GM21576 (cell line): ENCODE results near the gene TMEM235.

Experiments used
- ATAC-seq: cut with Tn5 transposase; IDR thresholded peaks from one replicate; pipeline ENCODE4 v1.9.1; 2021; ENCODE audit warnings: mild to moderate bottlenecking, moderate library complexity; ENCODE audit not compliant: unreplicated experiment

TMEM235 gene

DNA sequence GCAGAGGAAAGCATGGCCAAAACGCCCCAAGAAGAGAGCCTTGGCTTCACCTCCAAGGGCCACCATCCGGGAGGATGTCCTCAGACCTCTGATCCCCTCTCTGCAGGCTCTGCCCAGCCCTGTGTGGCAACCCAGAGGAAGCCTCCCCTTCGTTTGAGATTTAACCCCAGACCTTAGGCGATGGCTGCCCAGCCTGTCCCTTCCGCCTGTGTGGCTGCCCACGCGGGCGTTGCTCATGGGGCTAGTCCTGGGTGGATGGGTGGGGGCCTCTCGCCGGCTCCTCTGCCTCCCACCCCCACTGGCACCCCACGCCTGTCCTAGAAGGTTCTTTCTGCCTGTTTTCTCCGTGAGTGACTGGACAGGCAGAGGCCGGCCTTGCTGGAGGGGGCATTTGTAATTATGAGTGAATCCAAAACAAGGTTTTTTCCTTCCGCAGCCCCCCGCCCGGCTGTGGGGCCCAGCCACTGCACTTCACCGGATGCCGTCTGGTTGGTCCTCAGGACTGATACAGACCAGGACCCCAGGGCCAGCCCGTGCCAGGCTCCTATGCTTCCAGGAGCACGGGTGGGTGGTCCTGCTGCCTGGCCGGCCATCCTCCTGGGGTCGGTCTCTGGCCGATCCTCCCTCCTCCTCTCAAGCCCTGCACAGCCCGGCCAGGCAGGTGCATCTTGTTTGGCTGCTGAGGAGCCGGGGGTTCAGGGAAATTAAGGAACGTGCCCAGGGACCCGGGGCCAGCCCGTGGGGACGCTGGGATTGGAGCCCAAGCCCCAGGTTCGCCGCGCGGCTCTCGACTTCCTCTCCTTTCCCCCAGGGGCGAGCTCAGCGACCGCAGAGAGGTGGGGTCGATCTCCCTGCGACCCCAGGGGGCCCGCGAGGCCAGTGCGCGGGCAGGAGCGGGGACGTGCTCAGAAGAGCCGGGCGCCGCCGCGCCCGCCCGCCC lies at the start of gene TMEM235:
TSS of gene TMEM235 (plus strand) at position 636 of the 940 bp plus-strand sequence. CDS start 393 bp downstream, outside the sequence.
- ATAC-seq = no peak

GRCh38 chr17:78182504-78182903 lies 48.9 kb upstream of the TMEM235 start:
- ATAC-seq = no peak

GRCh38 chr17:78183916-78184315 lies 47.5 kb upstream of the TMEM235 start:
- ATAC-seq = no peak

DNA sequence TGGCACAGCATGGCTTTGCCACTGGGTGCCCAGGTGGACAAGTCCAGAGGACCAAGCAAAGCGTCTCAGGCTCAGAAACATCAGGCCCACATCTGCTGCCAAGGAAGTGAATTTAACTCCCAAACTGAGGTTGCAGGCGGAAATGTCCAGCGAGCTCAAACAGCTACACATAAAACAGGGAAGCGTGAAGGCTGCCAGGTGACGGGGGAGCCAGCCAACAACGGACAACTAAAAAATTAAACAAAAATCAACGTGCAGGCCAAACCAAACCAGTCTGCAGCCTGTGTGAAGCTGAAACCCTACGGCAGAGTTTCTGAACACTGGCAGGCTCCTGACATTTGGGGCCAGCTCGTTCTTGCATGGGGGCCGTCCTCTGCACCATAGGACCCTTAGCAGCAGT lies 47.1 kb upstream of the TMEM235 start:
- ATAC-seq = no peak

GRCh38 chr17:78184868-78185267 lies 46.6 kb upstream of the TMEM235 start:
- ATAC-seq = no peak

- no peak for ATAC-seq
Observed at GRCh38 chr17:78185981-78186691, 45.3 kb upstream of the TMEM235 start.

- peak; percentile 82 for ATAC-seq
Observed at GRCh38 chr17:78186692-78187595, 44.5 kb upstream of the TMEM235 start, which contains the start of the genes AFMID and TK1. Gene AFMID (plus strand): TSS chr17:78187362. CDS start chr17:78187371, 9 bp downstream. Gene TK1 (minus strand): TSS chr17:78187052. CDS start chr17:78186994, 58 bp downstream.

DNA sequence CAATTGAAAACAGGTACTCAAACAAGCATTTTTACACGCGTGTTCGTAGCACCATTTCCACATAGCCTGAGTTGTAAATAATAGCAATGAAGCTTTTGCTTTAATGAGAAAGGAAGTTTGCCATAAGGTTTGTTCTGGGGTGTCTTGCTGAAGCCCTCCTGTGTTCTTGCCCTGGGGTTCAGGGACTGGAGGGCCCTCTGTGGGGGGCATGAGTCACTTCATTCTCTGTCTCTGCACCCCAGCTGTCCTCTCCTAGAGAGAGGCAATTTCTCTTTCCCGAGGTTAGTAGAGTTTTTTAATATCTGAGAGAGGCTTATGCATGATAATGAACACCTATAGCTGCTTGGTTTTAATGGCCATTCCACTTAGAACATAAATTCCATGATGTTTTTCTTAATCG lies 34.7 kb upstream of the TMEM235 start:
- ATAC-seq = no peak

GRCh38 chr17:78197147-78197832 lies 34.1 kb upstream of the TMEM235 start:
- no peak for ATAC-seq

DNA sequence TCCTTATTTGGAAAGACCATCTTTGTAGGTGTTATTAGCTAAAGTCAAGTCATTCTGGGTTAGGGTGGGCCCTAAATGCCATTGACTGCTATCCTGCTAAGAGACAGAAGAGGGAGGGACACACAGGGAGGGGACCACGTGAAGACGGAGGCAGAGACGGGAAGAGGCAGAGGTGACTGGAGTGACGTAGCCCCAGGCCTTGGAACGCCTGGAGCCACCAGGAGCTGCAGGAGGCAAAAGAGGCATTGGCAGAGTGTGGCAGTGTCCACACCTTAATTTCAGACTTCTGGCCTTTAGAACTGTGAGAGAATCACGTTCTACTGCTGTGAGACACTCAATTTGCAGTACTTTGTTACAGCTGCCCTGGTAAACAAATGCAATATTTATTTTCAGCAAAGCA lies 31.0 kb upstream of the TMEM235 start:
- ATAC-seq = no peak

- ATAC-seq = no peak
Observed at GRCh38 chr17:78202666-78203065, 28.8 kb upstream of the TMEM235 start.

DNA sequence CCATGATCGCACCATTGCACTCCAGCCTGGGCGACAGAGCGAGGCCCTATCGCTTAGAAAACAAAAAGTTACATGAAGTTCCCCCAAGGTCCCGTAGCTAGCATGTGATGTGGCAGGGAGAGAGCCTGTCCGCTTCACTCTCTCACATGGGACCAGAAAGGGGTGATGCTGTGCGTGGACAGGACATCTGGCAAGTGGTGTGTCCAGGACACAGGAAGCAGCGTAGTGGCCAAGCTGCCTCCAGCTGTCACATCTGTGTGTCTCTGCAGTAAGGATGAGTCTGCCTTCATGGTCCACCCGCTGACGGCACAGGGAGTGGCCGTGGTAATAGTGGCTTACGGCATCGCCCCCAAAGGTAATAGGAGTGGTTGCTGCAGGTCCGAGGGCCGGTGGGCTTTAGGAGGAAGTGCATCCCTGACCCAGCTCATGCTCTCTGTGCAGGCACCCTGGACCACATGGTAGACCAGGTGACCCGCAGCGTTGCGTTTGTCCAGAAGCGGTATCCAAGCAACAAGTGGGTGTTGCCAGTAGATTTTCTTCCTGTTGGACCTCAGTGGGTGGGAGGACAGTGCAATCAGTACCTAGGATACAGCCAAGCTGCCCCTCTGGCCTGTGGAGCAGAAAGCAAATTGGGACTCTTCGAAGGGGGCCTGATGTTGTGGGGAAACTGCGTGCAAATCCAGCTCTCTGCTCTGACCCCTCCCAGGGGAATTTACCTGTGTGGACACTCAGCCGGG lies 26.9 kb upstream of the TMEM235 start:
- no peak for ATAC-seq

- no peak for ATAC-seq
Observed at GRCh38 chr17:78205124-78205775, 26.2 kb upstream of the TMEM235 start.

DNA sequence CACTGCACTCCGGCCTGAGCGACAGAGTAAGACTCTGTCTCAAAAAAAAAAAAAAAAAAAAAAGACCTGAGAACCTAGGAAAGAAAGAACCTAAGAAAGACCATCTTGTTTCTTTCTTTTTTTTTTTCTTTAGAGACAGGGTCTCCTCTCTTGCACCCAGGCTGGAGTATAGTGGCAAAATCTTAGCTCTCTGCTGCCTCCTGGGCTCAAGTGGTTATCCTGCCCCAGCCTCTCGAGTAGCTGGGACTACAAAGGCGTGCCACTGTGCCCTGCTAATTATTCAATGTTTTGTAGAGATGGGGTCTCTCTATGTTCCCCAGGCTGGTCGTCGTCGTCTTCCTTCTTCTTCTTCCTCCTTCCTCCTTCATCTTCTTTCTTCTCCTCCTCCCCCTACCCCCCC lies 25.1 kb upstream of the TMEM235 start:
- ATAC-seq = no peak

DNA sequence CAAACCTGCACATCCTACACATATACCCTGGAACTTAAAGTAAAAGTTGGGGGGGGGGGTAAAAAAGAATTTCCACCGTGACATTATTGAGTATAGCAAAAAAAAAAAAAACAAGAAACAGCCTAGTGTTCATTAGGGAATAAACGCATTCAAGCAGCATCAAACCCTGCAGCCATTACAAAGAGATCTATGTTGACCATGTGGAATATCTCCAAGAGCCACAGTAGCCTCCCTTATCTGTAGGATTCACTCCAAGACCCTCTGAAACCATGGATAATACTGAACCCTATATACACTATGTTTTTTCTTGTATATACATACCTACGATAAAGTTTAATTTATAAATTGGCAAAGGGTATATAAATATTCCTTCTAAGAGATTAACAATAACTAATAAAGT lies 22.9 kb upstream of the TMEM235 start:
- no peak for ATAC-seq

DNA sequence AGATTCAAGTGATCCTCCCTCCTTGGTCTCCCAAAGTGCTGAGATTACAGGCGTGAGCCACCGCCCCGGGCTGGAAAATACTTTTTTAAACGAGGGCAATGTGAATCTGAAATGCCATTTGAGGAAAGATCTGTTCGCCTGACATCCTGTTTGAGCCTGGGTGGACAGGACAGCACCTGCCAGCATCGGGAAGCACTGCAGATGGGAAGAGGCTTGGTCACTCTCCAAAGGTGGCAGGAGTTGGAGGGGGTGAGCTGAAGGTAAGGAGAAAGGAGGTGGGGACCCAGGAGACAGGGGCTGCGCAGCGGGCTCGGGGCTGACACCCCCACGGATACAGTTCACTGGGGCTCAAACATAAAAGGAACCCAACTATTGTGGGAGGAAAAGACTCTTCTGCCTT lies 21.3 kb upstream of the TMEM235 start:
- no peak for ATAC-seq

DNA sequence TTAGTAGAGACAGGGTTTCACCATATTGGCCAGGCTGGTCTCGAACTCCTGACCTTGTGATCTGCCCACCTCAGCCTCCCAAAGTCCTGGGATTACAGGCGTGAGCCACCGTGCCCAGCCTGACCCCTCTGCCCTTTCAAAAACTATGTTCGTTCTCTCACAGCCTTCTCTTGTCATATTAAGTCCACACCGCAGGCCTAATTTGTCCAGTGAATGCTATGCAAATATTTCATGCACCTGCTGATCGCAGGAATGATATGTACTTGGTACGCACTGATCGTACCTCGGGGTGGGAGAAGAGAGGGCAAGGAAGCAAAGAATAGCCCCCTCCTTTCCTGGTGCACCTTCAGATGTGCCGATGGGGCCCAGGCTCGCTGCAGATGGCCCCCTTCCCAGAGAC lies 20.4 kb upstream of the TMEM235 start:
- ATAC-seq = no peak

DNA sequence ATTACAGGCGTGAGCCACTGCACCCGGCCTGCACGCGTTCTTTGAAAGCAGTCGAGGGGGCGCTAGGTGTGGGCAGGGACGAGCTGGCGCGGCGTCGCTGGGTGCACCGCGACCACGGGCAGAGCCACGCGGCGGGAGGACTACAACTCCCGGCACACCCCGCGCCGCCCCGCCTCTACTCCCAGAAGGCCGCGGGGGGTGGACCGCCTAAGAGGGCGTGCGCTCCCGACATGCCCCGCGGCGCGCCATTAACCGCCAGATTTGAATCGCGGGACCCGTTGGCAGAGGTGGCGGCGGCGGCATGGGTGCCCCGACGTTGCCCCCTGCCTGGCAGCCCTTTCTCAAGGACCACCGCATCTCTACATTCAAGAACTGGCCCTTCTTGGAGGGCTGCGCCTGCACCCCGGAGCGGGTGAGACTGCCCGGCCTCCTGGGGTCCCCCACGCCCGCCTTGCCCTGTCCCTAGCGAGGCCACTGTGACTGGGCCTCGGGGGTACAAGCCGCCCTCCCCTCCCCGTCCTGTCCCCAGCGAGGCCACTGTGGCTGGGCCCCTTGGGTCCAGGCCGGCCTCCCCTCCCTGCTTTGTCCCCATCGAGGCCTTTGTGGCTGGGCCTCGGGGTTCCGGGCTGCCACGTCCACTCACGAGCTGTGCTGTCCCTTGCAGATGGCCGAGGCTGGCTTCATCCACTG lies 17.3 kb upstream of the TMEM235 start, which contains the start of gene BIRC5:
TSS of gene BIRC5 (plus strand) at position 238 of the 690 bp plus-strand sequence. CDS start at position 302, 64 bp downstream.
- ATAC-seq = peak; percentile 82
